ENCODE measurements around the gene FGF12.

Gene FGF12

GRCh38 chr3:192501401-192501800 lies 225.9 kb downstream of the FGF12 start:
- H3K9me3 ChIP-seq (ENCODE audit: control insufficient read depth, low read length): no peaks in the 10 kb centered on the region
- no peak overlapping the region for H2AFZ ChIP-seq (ENCODE audit: low read depth, low read length)
- H2BK5ac ChIP-seq (ENCODE audit: low read depth, low read length, poor library complexity, severe bottlenecking): no peak overlapping the region
- H3K79me1 ChIP-seq (replicated peaks; ENCODE audit: low read length, poor library complexity, severe bottlenecking): no peaks in the 10 kb centered on the region
- no peak overlapping the region for H3K9ac ChIP-seq (ENCODE audit: low read length)
- no peak overlapping the region for H3K27ac ChIP-seq (ENCODE audit: low read length, poor library complexity, severe bottlenecking)
- H2AK5ac ChIP-seq (ENCODE audit: low read length, severe bottlenecking): no peak overlapping the region
- H3K14ac ChIP-seq (ENCODE audit: low read length in 2 of 2): no peak overlapping the region
- no peak overlapping the region for H3K4ac ChIP-seq (ENCODE audit: low read depth in 1 of 2, low read length in 2 of 2)
- no peak overlapping the region for H2BK120ac ChIP-seq (ENCODE audit: low read depth, low read length)
- no peak overlapping the region for H4K8ac ChIP-seq (ENCODE audit: low read length)
- no peak overlapping the region for H2BK15ac ChIP-seq (ENCODE audit: low read depth, poor library complexity, severe bottlenecking)
- no peaks in the 10 kb centered on the region for H3K27me3 ChIP-seq (ENCODE audit: control insufficient read depth in 1 of 2, insufficient read depth in 1 of 2, low read length in 2 of 2)
- no peak overlapping the region for H4K91ac ChIP-seq (ENCODE audit: low read length)
- no peaks in the 10 kb centered on the region for H3K4me1 ChIP-seq (ENCODE audit: control insufficient read depth, insufficient read depth, low read depth, low read length)
- H3K4me2 ChIP-seq (ENCODE audit: low read length, poor library complexity, severe bottlenecking): no peak overlapping the region
- no peak overlapping the region for H3K23ac ChIP-seq (ENCODE audit: low read length in 2 of 2)
- DNase-seq: no peak
- no peak overlapping the region for H3K18ac ChIP-seq (ENCODE audit: low read depth in 1 of 2, low read length in 2 of 2)
- no peak overlapping the region for H3K4me3 ChIP-seq (ENCODE audit: insufficient read depth in 1 of 2, low read depth in 1 of 2, low read length in 2 of 2)
- no peak overlapping the region for H2BK12ac ChIP-seq (ENCODE audit: low read length in 2 of 2)
- no peaks in the 10 kb centered on the region for H3K36me3 ChIP-seq (ENCODE audit: control insufficient read depth in 1 of 2, insufficient read depth in 2 of 2, low read depth in 1 of 2, low read length in 2 of 2)
- 72% methylated on average over 2 of the region's 3 CpGs for WGBS

- Histone ChIP-seq H3K4me1 (ENCODE audit: control insufficient read depth, insufficient read depth, low read depth, low read length) (no peaks in the 10 kb centered on the region), H2BK15ac (ENCODE audit: low read depth, poor library complexity, severe bottlenecking) (no peak overlapping the region), H2BK5ac (ENCODE audit: low read depth, low read length, poor library complexity, severe bottlenecking) (no peak overlapping the region), H2AFZ (ENCODE audit: low read depth, low read length) (no peak overlapping the region), H3K4me2 (ENCODE audit: low read length, poor library complexity, severe bottlenecking) (no peak overlapping the region), H4K8ac (ENCODE audit: low read length) (no peak overlapping the region), H3K4ac (ENCODE audit: low read depth in 1 of 2, low read length in 2 of 2) (no peak overlapping the region), H3K36me3 (ENCODE audit: control insufficient read depth in 1 of 2, insufficient read depth in 2 of 2, low read depth in 1 of 2, low read length in 2 of 2) (no peaks in the 10 kb centered on the region), H3K14ac (ENCODE audit: low read length in 2 of 2) (no peak overlapping the region), H2BK120ac (ENCODE audit: low read depth, low read length) (no peak overlapping the region), H3K79me1 (replicated peaks; ENCODE audit: low read length, poor library complexity, severe bottlenecking) (no peaks in the 10 kb centered on the region), H3K4me3 (ENCODE audit: insufficient read depth in 1 of 2, low read depth in 1 of 2, low read length in 2 of 2) (no peak overlapping the region), H3K27ac (ENCODE audit: low read length, poor library complexity, severe bottlenecking) (no peak overlapping the region), H3K27me3 (ENCODE audit: control insufficient read depth in 1 of 2, insufficient read depth in 1 of 2, low read length in 2 of 2) (no peaks in the 10 kb centered on the region), H3K18ac (ENCODE audit: low read depth in 1 of 2, low read length in 2 of 2) (no peak overlapping the region), H3K23ac (ENCODE audit: low read length in 2 of 2) (no peak overlapping the region), H2AK5ac (ENCODE audit: low read length, severe bottlenecking) (no peak overlapping the region), H4K91ac (ENCODE audit: low read length) (no peak overlapping the region), H3K9ac (ENCODE audit: low read length) (no peak overlapping the region), H3K9me3 (ENCODE audit: control insufficient read depth, low read length) (no peaks in the 10 kb centered on the region), H2BK12ac (ENCODE audit: low read length in 2 of 2) (no peak overlapping the region)
- no peak for DNase-seq
- WGBS: 47% methylated on average over 7 of the region's 7 CpGs
Observed at GRCh38 chr3:192496905-192497587, 230.3 kb downstream of the FGF12 start.

- no peaks in the 10 kb centered on the region for H3K27me3 ChIP-seq (ENCODE audit: control insufficient read depth in 1 of 2, insufficient read depth in 1 of 2, low read length in 2 of 2)
Observed at GRCh38 chr3:192494174-192494573, 233.2 kb downstream of the FGF12 start.

GRCh38 chr3:192490720-192491119 lies 236.6 kb downstream of the FGF12 start:
- WGBS: 89% methylated on average over 4 of the region's 4 CpGs
- H3K9me3 ChIP-seq (ENCODE audit: control insufficient read depth, low read length): no peaks in the 10 kb centered on the region
- H2BK15ac ChIP-seq (ENCODE audit: low read depth, poor library complexity, severe bottlenecking): no peak overlapping the region
- no peak overlapping the region for H2AFZ ChIP-seq (ENCODE audit: low read depth, low read length)
- no peaks in the 10 kb centered on the region for H3K4me1 ChIP-seq (ENCODE audit: control insufficient read depth, insufficient read depth, low read depth, low read length)
- no peak overlapping the region for H3K4me3 ChIP-seq (ENCODE audit: insufficient read depth in 1 of 2, low read depth in 1 of 2, low read length in 2 of 2)
- DNase-seq: no peak
- no peak overlapping the region for H4K91ac ChIP-seq (ENCODE audit: low read length)
- no peaks in the 10 kb centered on the region for H3K27me3 ChIP-seq (ENCODE audit: control insufficient read depth in 1 of 2, insufficient read depth in 1 of 2, low read length in 2 of 2)
- H2BK120ac ChIP-seq (ENCODE audit: low read depth, low read length): no peak overlapping the region
- no peak overlapping the region for H2BK12ac ChIP-seq (ENCODE audit: low read length in 2 of 2)
- no peak overlapping the region for H3K14ac ChIP-seq (ENCODE audit: low read length in 2 of 2)
- no peak overlapping the region for H2AK5ac ChIP-seq (ENCODE audit: low read length, severe bottlenecking)
- H3K27ac ChIP-seq (ENCODE audit: low read length, poor library complexity, severe bottlenecking): no peak overlapping the region
- H3K4ac ChIP-seq (ENCODE audit: low read depth in 1 of 2, low read length in 2 of 2): no peak overlapping the region
- H3K23ac ChIP-seq (ENCODE audit: low read length in 2 of 2): no peak overlapping the region
- H4K8ac ChIP-seq (ENCODE audit: low read length): no peak overlapping the region
- no peak overlapping the region for H3K9ac ChIP-seq (ENCODE audit: low read length)
- no peaks in the 10 kb centered on the region for H3K36me3 ChIP-seq (ENCODE audit: control insufficient read depth in 1 of 2, insufficient read depth in 2 of 2, low read depth in 1 of 2, low read length in 2 of 2)
- no peak overlapping the region for H3K4me2 ChIP-seq (ENCODE audit: low read length, poor library complexity, severe bottlenecking)
- H3K79me1 ChIP-seq (replicated peaks; ENCODE audit: low read length, poor library complexity, severe bottlenecking): no peaks in the 10 kb centered on the region
- H2BK5ac ChIP-seq (ENCODE audit: low read depth, low read length, poor library complexity, severe bottlenecking): no peak overlapping the region
- no peak overlapping the region for H3K18ac ChIP-seq (ENCODE audit: low read depth in 1 of 2, low read length in 2 of 2)

More at GRCh38 chr3:192494174-192494573, 233.2 kb downstream of the FGF12 start:
- no peak overlapping the region for H3K27ac ChIP-seq (ENCODE audit: low read length, poor library complexity, severe bottlenecking)
- no peak overlapping the region for H3K14ac ChIP-seq (ENCODE audit: low read length in 2 of 2)
- no peak overlapping the region for H2BK120ac ChIP-seq (ENCODE audit: low read depth, low read length)
- no peak overlapping the region for H4K91ac ChIP-seq (ENCODE audit: low read length)
- no peak overlapping the region for H3K4ac ChIP-seq (ENCODE audit: low read depth in 1 of 2, low read length in 2 of 2)
- no peak overlapping the region for H2BK5ac ChIP-seq (ENCODE audit: low read depth, low read length, poor library complexity, severe bottlenecking)
- WGBS: 86% methylated on average over 1 of the region's 1 CpG
- no peaks in the 10 kb centered on the region for H3K4me1 ChIP-seq (ENCODE audit: control insufficient read depth, insufficient read depth, low read depth, low read length)
- H2BK15ac ChIP-seq (ENCODE audit: low read depth, poor library complexity, severe bottlenecking): no peak overlapping the region
- no peaks in the 10 kb centered on the region for H3K36me3 ChIP-seq (ENCODE audit: control insufficient read depth in 1 of 2, insufficient read depth in 2 of 2, low read depth in 1 of 2, low read length in 2 of 2)
- no peak overlapping the region for H4K8ac ChIP-seq (ENCODE audit: low read length)
- no peak overlapping the region for H2AK5ac ChIP-seq (ENCODE audit: low read length, severe bottlenecking)
- no peaks in the 10 kb centered on the region for H3K79me1 ChIP-seq (replicated peaks; ENCODE audit: low read length, poor library complexity, severe bottlenecking)
- no peak overlapping the region for H3K9ac ChIP-seq (ENCODE audit: low read length)
- H3K4me2 ChIP-seq (ENCODE audit: low read length, poor library complexity, severe bottlenecking): no peak overlapping the region
- DNase-seq: no peak
- no peaks in the 10 kb centered on the region for H3K9me3 ChIP-seq (ENCODE audit: control insufficient read depth, low read length)
- no peak overlapping the region for H3K23ac ChIP-seq (ENCODE audit: low read length in 2 of 2)
- no peak overlapping the region for H3K18ac ChIP-seq (ENCODE audit: low read depth in 1 of 2, low read length in 2 of 2)
- H3K4me3 ChIP-seq (ENCODE audit: insufficient read depth in 1 of 2, low read depth in 1 of 2, low read length in 2 of 2): no peak overlapping the region
- H2AFZ ChIP-seq (ENCODE audit: low read depth, low read length): no peak overlapping the region
- no peak overlapping the region for H2BK12ac ChIP-seq (ENCODE audit: low read length in 2 of 2)
